OCI-LY7 (cell line): ENCODE measurements around the gene GPR15. TPM values are rescaled to one million over a fixed set of nuclear protein-coding genes. Genes with fewer than 3 reads are reported as not detected.

Experiments used
- BruUV-seq: library from RNA; stranded (reverse); fragments of 400-500 nt; replicated peaks from 2 replicates; lab custom pipeline; 2021; lab: Mats Ljungman, UMichigan
- CTCF ChIA-PET: fragments of 300-600 bp; sonication (Branson Sonifier 250); formaldehyde crosslinking; loops from one replicate; lab custom pipeline; 2022; ENCODE audit warnings: antibody characterized with exemption; ENCODE audit not compliant: unreplicated experiment; lab: Charles Lee
- POLR2A ChIA-PET: fragments of 300-600 bp; sonication (Branson Sonifier 250); formaldehyde crosslinking; loops from one replicate; lab custom pipeline; 2022; ENCODE audit warnings: antibody characterized with exemption; lab: Charles Lee
- DNase-seq: peaks from one replicate; pipeline ENCODE4 v3.0.0-alpha.2; 2015; ENCODE audit warnings: low spot score
- H2AFZ ChIP-seq: fragments of 200-600 bp; sonication (generic), shearing (Covaris generic); 2 replicates; pipeline ENCODE4 v1.6.1; 2014; ENCODE audit warnings: mild to moderate bottlenecking, antibody characterized with exemption, low read length, moderate library complexity
- H3K27ac ChIP-seq: fragments of 200-600 bp; sonication (generic); 2 replicates; pipeline ENCODE4 v1.5.1; 2014; ENCODE audit warnings: mixed run types, low read depth, mild to moderate bottlenecking, moderate library complexity, low read length, inconsistent platforms; ENCODE audit not compliant: poor library complexity, severe bottlenecking
- H3K36me3 ChIP-seq: fragments of 200-600 bp; sonication (generic); 2 replicates; pipeline ENCODE4 v1.6.1; 2014; ENCODE audit warnings: mild to moderate bottlenecking, antibody characterized with exemption, low read length, moderate library complexity, mixed read lengths; ENCODE audit not compliant: insufficient read depth
- H3K4me1 ChIP-seq: fragments of 200-600 bp; sonication (generic); 2 replicates; pipeline ENCODE4 v1.5.1; 2014; ENCODE audit warnings: mild to moderate bottlenecking, low read length; ENCODE audit not compliant: insufficient read depth, poor library complexity, severe bottlenecking
- H3K4me2 ChIP-seq: fragments of 200-600 bp; sonication (generic); 2 replicates; pipeline ENCODE4 v1.6.1; 2014; ENCODE audit warnings: mild to moderate bottlenecking, low read length
- H3K4me3 ChIP-seq: fragments of 200-600 bp; sonication (generic); 2 replicates; pipeline ENCODE4 v1.5.1; 2014; ENCODE audit warnings: mild to moderate bottlenecking, low read depth, low read length; ENCODE audit not compliant: poor library complexity, severe bottlenecking
- H3K79me2 ChIP-seq: fragments of 200-600 bp; sonication (generic); 2 replicates; pipeline ENCODE4 v1.6.1; 2016; ENCODE audit warnings: low read depth, mild to moderate bottlenecking, low read length, moderate library complexity, mixed read lengths; ENCODE audit not compliant: insufficient read depth
- H3K9me2 ChIP-seq: fragments of 200-600 bp; sonication (generic); 2 replicates; pipeline ENCODE4 v1.6.1; 2016; ENCODE audit warnings: mild to moderate bottlenecking, low read length, mixed read lengths; ENCODE audit not compliant: insufficient read depth
- H3K9me3 ChIP-seq: fragments of 200-600 bp; sonication (generic); 2 replicates; pipeline ENCODE4 v1.6.1; 2014; ENCODE audit warnings: mild to moderate bottlenecking, mixed run types, low read length, mixed read lengths
- H4K20me1 ChIP-seq: fragments of 200-600 bp; sonication (generic); 2 replicates; pipeline ENCODE4 v1.6.1; 2014; ENCODE audit warnings: mild to moderate bottlenecking, antibody characterized with exemption, low read length, moderate library complexity, mixed read lengths; ENCODE audit not compliant: insufficient read depth
- CTCF ChIP-seq: fragments of 200-600 bp; sonication (generic); conservative IDR thresholded peaks from 2 replicates; pipeline ENCODE4 v1.5.1; 2014; ENCODE audit warnings: mild to moderate bottlenecking, antibody characterized with exemption, low read length, moderate library complexity, mixed read lengths
- EZH2phosphoT487 ChIP-seq: fragments of 200-600 bp; sonication (generic); IDR thresholded peaks from 2 replicates; pipeline ENCODE4 v1.6.1; 2018; ENCODE audit warnings: low read depth, borderline replicate concordance, mild to moderate bottlenecking, mixed run types, antibody characterized with exemption, low read length, moderate library complexity, mixed read lengths
- intact Hi-C: fragments of 100-400 bp; cut with micrococcal nuclease; formaldehyde crosslinking; loops from one replicate; pipeline ENCODE4 v1.10.0; 2022; ENCODE audit not compliant: unreplicated experiment
- total RNA-seq, 2 experiments: library from RNA; depleted of rRNA in 1 of 2; stranded (reverse); fragments of >200 nt in 1 of 2; shearing (Covaris generic) in 1 of 2; gene quantifications; 2 replicates each; pipeline ENCODE4 v1.2.3, GENCODE V29; 2014 to 2022

Gene GPR15
- total RNA-seq, 2 experiments from 2014 or later, result 29.8 to 32.0 TPM

- no TSS peak for BruUV-seq
- Histone ChIP-seq H3K9me3 (no peaks in the 10 kb centered on the region), H3K79me2 (no peaks in the 10 kb centered on the region), H3K27ac (no peak overlapping the region), H2AFZ (peak overlapping the region; percentile 85; the same call in 1 of the 2 replicates), H3K9me2 (no peaks in the 10 kb centered on the region), H3K36me3 (peaks cover 6% of the 10 kb centered on the region; the same call in 1 of the 2 replicates), H3K4me2 (peak overlapping the region; percentile 59), H3K4me1 (peaks cover 14% of the 10 kb centered on the region), H3K4me3 (peak overlapping the region; percentile 25), H4K20me1 (no peaks in the 10 kb centered on the region)
- peak; percentile 94 for TF ChIP-seq CTCF
- TF ChIP-seq EZH2phosphoT487, result no peak
- ChIA-PET CTCF (no interaction called here), POLR2A (interaction anchor here (0.8 to 2.9 kb wide), 11 partner anchors 8 to 167 kb away, joined by 3 to 19 read pairs (median 5); no protein-coding TSS in a partner anchor)
- intact Hi-C loops, result loop anchor here (1.0 to 5.0 kb wide), 4 partner anchors 50 to 536 kb away; partner anchors contain the start of genes CLDND1 and GABRR3
- DNase-seq, result peak; percentile 64
Observed at GRCh38 chr3:98573181-98573728, 41.5 kb downstream of the GPR15 start.

GRCh38 chr3:98574132-98574531 is 42.4 kb downstream of the GPR15 start:
- Histone ChIP-seq H4K20me1 (no peaks in the 10 kb centered on the region), H3K36me3 (peaks cover 6% of the 10 kb centered on the region; the same call in 1 of the 2 replicates), H3K79me2 (no peaks in the 10 kb centered on the region), H3K9me2 (no peaks in the 10 kb centered on the region), H2AFZ (peak overlapping the region; percentile 7; the same call in 1 of the 2 replicates), H3K27ac (no peak overlapping the region), H3K4me3 (no peak overlapping the region), H3K4me2 (no peak overlapping the region), H3K9me3 (no peaks in the 10 kb centered on the region), H3K4me1 (peaks cover 14% of the 10 kb centered on the region)
- ChIA-PET CTCF (no interaction called here), POLR2A (interaction anchor here (0.6 to 1.3 kb wide), 4 partner anchors 9 to 1049 kb away, joined by 3 to 5 read pairs (median 4); no protein-coding TSS in a partner anchor)
- no TSS peak for BruUV-seq
- no peak for TF ChIP-seq EZH2phosphoT487
- no peak for TF ChIP-seq CTCF
- no peak for DNase-seq
- intact Hi-C loops, result loop anchor here (5.0 kb wide), 1 partner anchor 537 kb away; the partner anchor contains the start of gene GABRR3
